Measurements from ENCODE around the gene CYS1. TPM values are rescaled to one million over a fixed set of nuclear protein-coding genes. Genes with fewer than 3 reads are reported as not detected.

Gene CYS1
- total and polyA plus RNA-seq, 2 of the 8 experiments (the other 6 are each of a cell fraction or from before 2014, with no cell fraction given) = 0.09 to 0.13 TPM

- H2BK120ac ChIP-seq (replicated peaks; ENCODE audit: low read depth, low read length) = no peak overlapping the region
- peak overlapping the region; percentile 88; the same call in 1 of the 2 replicates for H2BK15ac ChIP-seq (ENCODE audit: low read length)
- H3K4ac ChIP-seq (replicated peaks; ENCODE audit: insufficient read length, low read depth, low read length) = no peak overlapping the region
- ChIA-PET CTCF (ENCODE audit: partially characterized antibody) (interaction anchor here (0.7 to 7.5 kb wide), 8 partner anchors 10 to 261 kb away, joined by 3 to 46 read pairs (median 7); no protein-coding TSS in a partner anchor), POLR2A (ENCODE audit: partially characterized antibody) (interaction anchor here (1.6 to 1.8 kb wide), 2 partner anchors 10 to 11 kb away, joined by 4 to 7 read pairs; no protein-coding TSS in a partner anchor)
- peak overlapping the region; percentile 73; the same call in 1 of the 2 replicates for H2AFZ ChIP-seq (ENCODE audit: low read length)
- DNase-seq (ENCODE audit: low read depth in 1 of 2, low spot score in 2 of 2) = no peak
- TF ChIP-seq RBBP5 (IDR thresholded peaks at IDR 0.05; ENCODE audit: borderline replicate concordance, low read depth, low read length) = no peak
- H3K4me3 ChIP-seq (ENCODE audit: extremely low read depth in 1 of 4, insufficient read depth in 2 of 4, low read depth in 3 of 4, low read length in 4 of 4) = no peak overlapping the region
- H3K9me3 ChIP-seq (ENCODE audit: insufficient read depth in 2 of 2, low read depth in 1 of 2, low read length in 1 of 2) = no peaks in the 10 kb centered on the region
- H3K79me2 ChIP-seq (ENCODE audit: control insufficient read depth in 1 of 2, insufficient read depth in 2 of 2, low read length in 2 of 2) = no peaks in the 10 kb centered on the region
- H3K36me3 ChIP-seq (ENCODE audit: control insufficient read depth in 2 of 4, insufficient read depth in 4 of 4, low read length in 3 of 4) = no peaks in the 10 kb centered on the region
- H3K14ac ChIP-seq (ENCODE audit: insufficient read length) = no peak overlapping the region
- peak overlapping the region; percentile 81; the same call in 1 of the 2 replicates for H2BK12ac ChIP-seq (ENCODE audit: low read depth, low read length)
- no peak overlapping the region for H3K18ac ChIP-seq (ENCODE audit: extremely low read depth, low read length)
- H3K23me2 ChIP-seq (ENCODE audit: low read depth, low read length) = no peaks in the 10 kb centered on the region
- H3K4me1 ChIP-seq (replicated peaks in 1 of 4; ENCODE audit: control insufficient read depth in 3 of 4, insufficient read depth in 4 of 4, low read length in 3 of 4) = peaks cover 0 to 17% (median 7%) of the 10 kb centered on the region in 4 experiments; a peak in 6 of 7 replicates
- no peak overlapping the region for H3K4me2 ChIP-seq (ENCODE audit: insufficient read depth in 1 of 2, low read depth in 2 of 2, low read length in 2 of 2)
- H4K91ac ChIP-seq (replicated peaks; ENCODE audit: insufficient read length, low read length) = no peak overlapping the region
- H3K9ac ChIP-seq (replicated peaks in 1 of 4; ENCODE audit: extremely low read depth in 1 of 4, low read depth in 3 of 4, low read length in 3 of 4) = no peak overlapping the region; a peak in 1 of 7 replicates
- no peaks in the 10 kb centered on the region for H4K20me1 ChIP-seq (replicated peaks in 1 of 2; ENCODE audit: control insufficient read depth in 1 of 2, insufficient read depth in 2 of 2, low read length in 2 of 2)
- H3K27ac ChIP-seq (ENCODE audit: low read depth, low read length) = no peak overlapping the region
- no peaks in the 10 kb centered on the region for H3K27me3 ChIP-seq (replicated peaks in 1 of 4; ENCODE audit: control insufficient read depth in 3 of 4, extremely low read depth in 1 of 4, insufficient read depth in 3 of 4, low read length in 3 of 4)
- H3K56ac ChIP-seq (replicated peaks; ENCODE audit: insufficient read length, low read depth, low read length) = no peak overlapping the region
- no peaks in the 10 kb centered on the region for H3K79me1 ChIP-seq (ENCODE audit: low read depth, low read length)
- H4K5ac ChIP-seq (ENCODE audit: insufficient read length, low read depth, low read length) = no peak overlapping the region
- 0 out of 2 replicates have a peak overlapping the region, but pooled peaks have one; percentile 86 for H2BK20ac ChIP-seq (ENCODE audit: low read length)
- no peak overlapping the region for H2AK5ac ChIP-seq (ENCODE audit: low read depth, low read length)
- no peak overlapping the region for H2BK5ac ChIP-seq (ENCODE audit: low read depth, low read length)
- WGBS, 2 experiments (ENCODE audit: extremely low coverage in 1 of 2, insufficient coverage in 1 of 2, insufficient read length in 1 of 2, insufficient replicate concordance in 2 of 2, low coverage in 1 of 2, low lambda C conversion rate in 2 of 2, missing lambda C conversion rate in 1 of 2) = 75% methylated on average over 9 of the region's 9 CpGs; no CpG with 5 or more reads in 1 of the 2 experiments
- no peak overlapping the region for H4K8ac ChIP-seq (ENCODE audit: extremely low read depth, insufficient read depth, low read length)
- no peak for FAIRE-seq
- no peak overlapping the region for H3K23ac ChIP-seq (ENCODE audit: insufficient read length)
Measured at GRCh38 chr2:10030311-10030736, 49.9 kb downstream of the CYS1 start.

All from H1 (cell line).